ENCODE results near the gene SEC24D. TPM values are rescaled to one million over a fixed set of nuclear protein-coding genes. Genes with fewer than 3 reads are reported as not detected.

The SEC24D gene
- total and polyA plus RNA-seq, 9 of the 15 experiments (the other 6 are each of a cell fraction or from before 2014, with no cell fraction given): 7.1 to 22.5 (median 11.3) TPM

DNA sequence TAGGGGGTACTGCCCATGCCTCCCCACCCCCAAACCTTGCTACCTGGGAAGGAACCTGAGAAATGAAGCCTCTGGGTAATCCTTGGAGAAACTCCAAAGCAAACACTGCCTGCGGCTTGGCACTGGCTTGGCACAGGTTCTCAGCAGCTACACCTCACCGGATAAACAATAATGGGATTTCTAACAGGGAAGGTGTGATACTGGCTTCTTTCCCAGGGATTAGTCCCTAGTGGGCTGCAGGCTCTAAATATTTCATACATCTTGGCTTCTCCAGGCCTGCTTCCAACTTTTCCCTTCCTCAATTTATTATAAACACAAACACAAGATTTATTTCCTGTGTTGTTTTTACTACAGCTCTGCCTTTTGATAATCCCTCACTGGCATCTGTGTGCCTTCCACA is 12.5 kb downstream of the SEC24D start:
- in situ Hi-C loops (cut with MboI): no loop called here
- intact Hi-C loops (cut with micrococcal nuclease): no loop called here
- TF ChIP-seq XRCC3 (IDR thresholded peaks at IDR 0.05) (no peak), GATA2 (CRISPR knock-in tag; IDR thresholded peaks at IDR 0.05) (no peak), ZNF507 (tag; conservative IDR thresholded peaks at IDR 0.05) (no peak), EHMT2 (IDR thresholded peaks at IDR 0.05) (no peak), NCOR1 (IDR thresholded peaks at IDR 0.05) (no peak), MYC (IDR thresholded peaks at IDR 0.05; ENCODE audit: low read depth, low read length) (no peak), MYC (CRISPR knock-in tag; IDR thresholded peaks at IDR 0.05; ENCODE audit: borderline replicate concordance, low read depth) (no peak), ZNF778 (CRISPR knock-in tag; IDR thresholded peaks at IDR 0.05) (no peak)
- TF ChIP-seq, protein P1, sequence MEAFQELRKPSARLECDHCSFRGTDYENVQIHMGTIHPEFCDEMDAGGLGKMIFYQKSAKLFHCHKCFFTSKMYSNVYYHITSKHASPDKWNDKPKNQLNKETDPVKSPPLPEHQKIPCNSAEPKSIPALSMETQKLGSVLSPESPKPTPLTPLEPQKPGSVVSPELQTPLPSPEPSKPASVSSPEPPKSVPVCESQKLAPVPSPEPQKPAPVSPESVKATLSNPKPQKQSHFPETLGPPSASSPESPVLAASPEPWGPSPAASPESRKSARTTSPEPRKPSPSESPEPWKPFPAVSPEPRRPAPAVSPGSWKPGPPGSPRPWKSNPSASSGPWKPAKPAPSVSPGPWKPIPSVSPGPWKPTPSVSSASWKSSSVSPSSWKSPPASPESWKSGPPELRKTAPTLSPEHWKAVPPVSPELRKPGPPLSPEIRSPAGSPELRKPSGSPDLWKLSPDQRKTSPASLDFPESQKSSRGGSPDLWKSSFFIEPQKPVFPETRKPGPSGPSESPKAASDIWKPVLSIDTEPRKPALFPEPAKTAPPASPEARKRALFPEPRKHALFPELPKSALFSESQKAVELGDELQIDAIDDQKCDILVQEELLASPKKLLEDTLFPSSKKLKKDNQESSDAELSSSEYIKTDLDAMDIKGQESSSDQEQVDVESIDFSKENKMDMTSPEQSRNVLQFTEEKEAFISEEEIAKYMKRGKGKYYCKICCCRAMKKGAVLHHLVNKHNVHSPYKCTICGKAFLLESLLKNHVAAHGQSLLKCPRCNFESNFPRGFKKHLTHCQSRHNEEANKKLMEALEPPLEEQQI (IDR thresholded peaks at IDR 0.05): no peak
- TF ChIP-seq, protein P2, sequence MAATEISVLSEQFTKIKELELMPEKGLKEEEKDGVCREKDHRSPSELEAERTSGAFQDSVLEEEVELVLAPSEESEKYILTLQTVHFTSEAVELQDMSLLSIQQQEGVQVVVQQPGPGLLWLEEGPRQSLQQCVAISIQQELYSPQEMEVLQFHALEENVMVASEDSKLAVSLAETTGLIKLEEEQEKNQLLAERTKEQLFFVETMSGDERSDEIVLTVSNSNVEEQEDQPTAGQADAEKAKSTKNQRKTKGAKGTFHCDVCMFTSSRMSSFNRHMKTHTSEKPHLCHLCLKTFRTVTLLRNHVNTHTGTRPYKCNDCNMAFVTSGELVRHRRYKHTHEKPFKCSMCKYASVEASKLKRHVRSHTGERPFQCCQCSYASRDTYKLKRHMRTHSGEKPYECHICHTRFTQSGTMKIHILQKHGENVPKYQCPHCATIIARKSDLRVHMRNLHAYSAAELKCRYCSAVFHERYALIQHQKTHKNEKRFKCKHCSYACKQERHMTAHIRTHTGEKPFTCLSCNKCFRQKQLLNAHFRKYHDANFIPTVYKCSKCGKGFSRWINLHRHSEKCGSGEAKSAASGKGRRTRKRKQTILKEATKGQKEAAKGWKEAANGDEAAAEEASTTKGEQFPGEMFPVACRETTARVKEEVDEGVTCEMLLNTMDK (IDR thresholded peaks at IDR 0.05; ENCODE audit: borderline replicate concordance, insufficient read depth, low read depth, low read length, poor library complexity, severe bottlenecking): no peak
- 69% methylated on average over 2 of the region's 2 CpGs for WGBS (ENCODE audit: insufficient coverage, low coverage, missing lambda C conversion rate)
- Histone ChIP-seq H2AFZ (ENCODE audit: low read depth, low read length) (no peak overlapping the region), H3K27me3 (ENCODE audit: control insufficient read depth in 2 of 2, insufficient read depth in 2 of 2, low read length in 2 of 2) (no peaks in the 10 kb centered on the region), H3K27ac (ENCODE audit: extremely low read depth, low read depth, low read length) (no peak overlapping the region), H4K20me1 (replicated peaks; ENCODE audit: control insufficient read depth, insufficient read depth, low read length) (peaks cover 16% of the 10 kb centered on the region; the same call in 1 of the 2 replicates), H3K4me1 (replicated peaks in 1 of 2; ENCODE audit: control insufficient read depth in 2 of 2, insufficient read depth in 2 of 2, low read length in 2 of 2) (peaks cover 0 to 9% of the 10 kb centered on the region in 2 experiments; a peak in 3 of 5 replicates), H3K9me3 (replicated peaks; ENCODE audit: control insufficient read depth, insufficient read depth, low read depth, low read length) (no peaks in the 10 kb centered on the region), H3K4me2 (ENCODE audit: insufficient read depth, low read length) (no peak overlapping the region), H3K79me2 (ENCODE audit: control insufficient read depth, insufficient read depth, low read length) (peaks cover 15% of the 10 kb centered on the region; the same call in 2 of the 3 replicates), H3K4me3 (no peak overlapping the region), H3K9me1 (ENCODE audit: control insufficient read depth, insufficient read depth, low read length) (peaks cover 5% of the 10 kb centered on the region), H3K36me3 (ENCODE audit: control insufficient read depth, insufficient read depth, low read length) (peaks cover 21% of the 10 kb centered on the region; the same call in 2 of the 3 replicates), H3K9ac (ENCODE audit: insufficient read depth in 1 of 2, low read depth in 2 of 2, low read length in 2 of 2) (no peak overlapping the region)
- ATAC-seq (no peak), DNase-seq (ENCODE audit: extremely low read depth in 1 of 4, low spot score in 3 of 4) (no peak), FAIRE-seq (no peak)
- no TSS peak for BruUV-seq (replicated peaks)
- CTCF ChIA-PET (ENCODE audit: low intra/inter-chr PET ratio): no interaction called here
- POLR2A ChIA-PET: interaction anchor here (1.7 to 5.6 kb wide), 3 partner anchors 8 to 12 kb away, joined by 5 to 25 read pairs (median 11); partner anchors contain the start of gene SEC24D
